HG02678 (cell line): Measurements from ENCODE around the gene FAM13A.
"Not testable (repeated sequence)": the region's sequence is repeated elsewhere in the genome, so short reads cannot be mapped to it uniquely, and the experiment has no call there.

Experiments used
- ATAC-seq: cut with Tn5 transposase; IDR thresholded peaks from one replicate; pipeline ENCODE4 v1.9.1; 2021; ENCODE audit warnings: mild to moderate bottlenecking, moderate library complexity; ENCODE audit not compliant: unreplicated experiment

The FAM13A gene

GRCh38 chr4:89000844-89001360, 56.1 kb downstream of the FAM13A start:
- ATAC-seq = no peak

DNA sequence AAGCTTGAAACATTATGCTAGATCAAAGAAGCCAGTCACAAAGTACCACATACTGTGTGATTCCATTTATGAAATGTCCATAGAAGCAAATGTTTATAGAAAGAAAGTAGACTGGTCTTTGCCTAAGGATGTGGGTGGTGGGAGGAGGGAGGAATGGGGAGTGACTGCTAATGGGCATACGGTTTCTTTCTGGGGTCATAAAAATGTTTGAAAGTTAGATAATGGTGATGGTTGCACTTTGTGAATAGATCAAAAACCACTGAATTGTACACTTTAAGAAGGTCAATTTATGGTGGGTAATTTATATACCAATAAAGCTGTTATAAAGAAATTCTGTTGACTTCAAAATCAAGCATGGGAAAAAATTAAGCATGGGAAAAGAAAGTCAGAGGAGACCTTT, 56.6 kb downstream of the FAM13A start:
- no peak for ATAC-seq

DNA sequence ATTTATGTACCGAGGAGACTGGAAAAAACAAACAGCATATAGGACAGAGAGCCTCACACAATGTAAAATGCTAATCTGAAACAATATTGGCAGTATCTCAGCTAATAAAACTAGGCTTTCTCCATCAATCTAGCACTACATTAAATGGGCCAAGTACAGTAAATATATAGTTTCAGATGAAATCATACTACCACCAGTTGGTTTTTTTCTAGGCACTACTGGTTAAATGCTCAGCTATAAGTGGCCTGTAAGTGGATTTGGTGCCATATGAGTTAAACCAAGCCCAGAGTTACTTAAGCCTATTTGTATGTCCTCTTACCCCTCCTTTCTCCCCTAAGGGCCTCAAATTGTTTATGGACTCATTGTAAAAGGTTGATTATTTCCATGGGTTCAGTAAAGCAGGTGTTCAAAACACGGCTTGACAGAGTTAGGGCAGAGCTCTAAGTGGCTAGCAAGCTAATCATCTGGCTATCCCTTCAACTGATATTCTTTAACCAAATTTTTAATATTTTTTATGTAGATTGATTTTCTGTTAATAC, 57.5 kb downstream of the FAM13A start:
- no peak for ATAC-seq

- ATAC-seq = no peak
Observed at GRCh38 chr4:88998891-88999290, 58.1 kb downstream of the FAM13A start.

DNA sequence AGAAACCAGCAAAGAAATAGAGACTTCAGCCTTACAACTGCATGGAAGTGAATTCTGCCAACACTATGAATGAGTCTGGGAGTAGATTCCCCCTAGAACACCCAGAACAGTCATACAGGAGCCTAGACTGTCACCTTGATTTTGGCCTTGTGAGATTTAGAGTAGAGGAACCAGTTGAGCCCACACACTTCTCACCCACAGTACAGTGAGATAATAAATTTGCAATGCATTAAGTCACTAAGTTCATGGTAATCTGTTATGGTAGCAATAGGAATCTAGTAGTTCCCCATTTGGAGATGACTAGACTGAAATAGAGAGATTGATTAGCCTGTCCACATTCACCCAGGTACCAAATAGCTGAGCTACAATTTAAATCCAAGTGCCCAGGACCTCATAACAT, 59.0 kb downstream of the FAM13A start:
- no peak for ATAC-seq

GRCh38 chr4:88995874-88996273, 61.1 kb downstream of the FAM13A start:
- no peak for ATAC-seq

DNA sequence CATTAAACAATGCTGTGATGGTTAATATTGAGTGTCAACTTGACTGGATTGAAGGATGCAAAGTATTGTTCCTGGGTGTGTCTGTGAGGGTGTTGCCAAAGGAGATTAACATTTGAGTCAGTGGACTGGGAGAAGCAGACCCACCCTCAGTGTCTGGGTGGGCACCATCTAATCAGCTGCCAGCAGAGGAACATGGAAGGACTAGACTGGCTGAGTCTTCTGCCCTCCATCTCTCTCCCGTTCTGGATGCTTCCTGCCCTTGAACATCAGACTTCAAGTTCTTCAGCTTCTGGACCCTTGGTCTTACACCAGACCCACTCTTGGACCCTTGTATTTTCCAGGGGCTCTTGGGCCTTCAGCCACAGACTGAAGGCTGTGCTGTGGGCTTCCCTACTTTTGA, 61.7 kb downstream of the FAM13A start:
- not testable (repeated sequence) for ATAC-seq

DNA sequence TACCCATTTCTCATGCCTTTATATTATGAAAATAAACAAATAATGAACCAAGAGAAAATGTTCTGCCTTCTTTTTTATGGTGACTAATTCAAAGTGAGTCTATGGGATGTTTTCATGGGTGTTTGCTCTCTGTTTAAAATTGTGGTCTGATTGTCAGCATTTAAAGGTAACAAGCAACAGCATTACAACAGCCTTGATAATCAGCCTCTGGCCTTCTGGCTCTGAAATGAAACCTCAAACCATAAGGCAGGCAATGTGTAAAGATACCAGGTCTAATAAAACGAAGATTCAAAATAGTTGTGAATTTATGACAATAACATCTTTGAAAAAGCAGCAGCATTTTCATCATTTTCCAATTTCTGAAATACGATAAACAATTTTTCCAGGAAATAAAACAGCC, 63.7 kb downstream of the FAM13A start:
- ATAC-seq = no peak

DNA sequence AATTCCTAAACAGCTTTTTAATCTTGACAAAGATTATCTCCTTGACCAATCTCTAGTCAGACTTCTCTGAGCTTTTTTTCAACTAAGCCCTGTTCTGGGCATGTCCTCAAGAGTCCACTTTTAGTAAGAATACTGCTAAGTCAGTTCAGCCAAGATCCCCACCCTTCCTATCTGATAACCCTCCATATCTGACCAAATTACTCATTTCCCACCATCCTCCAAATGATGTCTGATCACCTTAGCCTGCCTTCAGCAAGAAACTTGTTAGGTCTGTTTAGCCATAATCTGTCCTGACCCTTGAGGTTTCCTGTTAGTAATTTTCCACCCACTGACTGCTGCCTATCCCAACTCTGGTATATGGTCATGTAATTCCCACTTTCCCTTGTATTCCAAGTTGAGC, 65.2 kb downstream of the FAM13A start:
- no peak for ATAC-seq

- no peak for ATAC-seq
Observed at GRCh38 chr4:88989990-88990389, 67.0 kb downstream of the FAM13A start.

- ATAC-seq = no peak
Observed at GRCh38 chr4:88985088-88985773, 71.8 kb downstream of the FAM13A start.

- no peak for ATAC-seq
Observed at GRCh38 chr4:88982757-88983156, 74.2 kb downstream of the FAM13A start.

DNA sequence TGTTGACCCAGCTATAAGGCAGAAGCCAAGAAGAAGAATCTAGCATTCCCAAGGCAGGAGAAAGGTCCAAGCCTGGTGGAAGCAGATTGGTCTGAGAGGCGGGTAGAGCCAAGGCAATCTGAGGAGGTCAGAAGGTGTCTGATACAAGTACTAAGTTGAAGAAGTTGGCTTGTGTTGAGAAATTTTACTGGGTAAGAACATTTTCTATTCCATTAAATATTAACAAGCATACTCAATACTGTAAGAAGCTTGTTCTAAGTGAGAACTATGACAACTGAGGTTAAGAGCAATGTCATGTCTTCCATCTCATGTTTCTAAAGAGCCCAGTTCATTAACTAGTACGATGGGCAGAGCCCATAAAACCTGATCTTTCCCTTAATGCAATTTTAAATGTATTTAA, 75.0 kb downstream of the FAM13A start:
- ATAC-seq = peak; percentile 84

GRCh38 chr4:88981556-88981955, 75.4 kb downstream of the FAM13A start:
- no peak for ATAC-seq

DNA sequence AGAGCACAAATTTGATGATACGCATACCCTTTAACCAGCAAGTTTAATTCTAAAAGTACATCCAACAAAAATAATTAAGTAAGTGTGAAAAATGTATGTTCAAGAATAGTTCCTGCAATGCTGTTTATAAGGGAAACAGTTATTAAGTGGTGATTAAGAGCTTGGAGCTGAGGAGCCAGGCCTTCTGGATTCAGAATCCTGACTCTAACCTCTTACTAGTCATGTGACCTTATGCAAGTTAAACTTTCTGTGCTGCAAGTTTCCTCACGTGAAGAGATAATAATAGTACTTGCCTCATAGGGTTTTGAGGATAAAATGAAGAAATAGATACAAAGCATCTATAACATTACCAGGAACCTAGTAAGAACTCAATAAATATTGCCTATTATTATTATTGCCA, 77.7 kb downstream of the FAM13A start:
- ATAC-seq = no peak

- no peak for ATAC-seq
Observed at GRCh38 chr4:88976775-88977035, 80.3 kb downstream of the FAM13A start.

GRCh38 chr4:88975958-88976774, 80.8 kb downstream of the FAM13A start:
- ATAC-seq = no peak

GRCh38 chr4:88971536-88971935, 85.4 kb downstream of the FAM13A start:
- ATAC-seq = no peak

- ATAC-seq = no peak
Observed at GRCh38 chr4:88969746-88970145, 87.2 kb downstream of the FAM13A start.

- ATAC-seq = no peak
Observed at GRCh38 chr4:88969271-88969670, 87.7 kb downstream of the FAM13A start.

DNA sequence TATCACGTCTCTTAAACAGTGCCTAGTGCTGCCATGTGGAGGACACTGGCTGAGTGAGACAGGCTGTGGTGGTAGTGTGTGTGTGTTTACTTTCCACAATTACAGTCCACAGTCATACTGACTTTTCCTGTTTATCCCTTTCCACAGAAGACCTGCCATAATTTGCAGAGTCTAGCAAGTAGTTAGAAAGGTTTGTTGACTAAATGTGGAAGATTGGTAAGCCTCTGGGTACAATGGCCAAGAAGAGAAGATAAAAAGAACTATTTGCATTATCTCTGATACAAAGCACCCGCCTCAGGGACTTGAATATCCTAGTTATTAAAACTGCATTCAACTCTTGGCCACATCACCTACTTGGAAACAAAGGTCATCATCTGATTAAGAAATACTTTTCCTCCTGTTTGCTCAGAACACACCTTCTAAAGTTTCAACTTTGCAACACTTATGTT, 89.1 kb downstream of the FAM13A start:
- ATAC-seq = no peak

- no peak for ATAC-seq
Observed at GRCh38 chr4:88965053-88965452, 91.9 kb downstream of the FAM13A start.
